PC-3 (cell line): ENCODE results near the gene CDH22.

Experiments
- EZH2 ChIP-seq: fragments of 300-600 bp; sonication (generic); IDR thresholded peaks from one replicate; pipeline ENCODE4 v1.6.1; 2017; ENCODE audit warnings: antibody characterized with exemption, mild to moderate bottlenecking, low read length; ENCODE audit not compliant: unreplicated experiment
- TF ChIP-seq, protein P1 (sequence below): fragments of 300-600 bp; sonication (generic); conservative IDR thresholded peaks from 2 replicates; pipeline ENCODE4 v1.5.1; 2017; ENCODE audit warnings: antibody characterized with exemption, low read depth, mild to moderate bottlenecking, low read length

DNA sequence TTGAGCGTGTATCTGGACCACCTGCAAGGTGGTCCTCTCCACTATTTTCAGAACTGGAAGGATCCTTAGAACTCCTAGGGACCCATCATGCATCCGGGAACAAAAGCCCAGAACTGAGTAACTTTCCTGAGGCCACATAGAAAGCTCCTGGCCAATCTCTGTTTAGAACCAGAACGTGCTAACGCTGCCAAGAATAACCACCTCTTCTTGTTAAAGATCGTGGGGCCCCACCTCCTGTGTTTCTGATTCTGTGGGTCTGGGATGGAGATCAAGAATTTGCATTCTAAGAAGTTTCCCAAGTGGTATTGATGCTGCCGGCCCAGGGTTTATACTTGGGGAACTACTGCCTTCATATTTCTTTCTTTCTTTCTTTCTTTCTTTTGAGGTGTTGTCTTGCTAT is 176.9 kb downstream of the CDH22 start:
- TF ChIP-seq, protein P1, sequence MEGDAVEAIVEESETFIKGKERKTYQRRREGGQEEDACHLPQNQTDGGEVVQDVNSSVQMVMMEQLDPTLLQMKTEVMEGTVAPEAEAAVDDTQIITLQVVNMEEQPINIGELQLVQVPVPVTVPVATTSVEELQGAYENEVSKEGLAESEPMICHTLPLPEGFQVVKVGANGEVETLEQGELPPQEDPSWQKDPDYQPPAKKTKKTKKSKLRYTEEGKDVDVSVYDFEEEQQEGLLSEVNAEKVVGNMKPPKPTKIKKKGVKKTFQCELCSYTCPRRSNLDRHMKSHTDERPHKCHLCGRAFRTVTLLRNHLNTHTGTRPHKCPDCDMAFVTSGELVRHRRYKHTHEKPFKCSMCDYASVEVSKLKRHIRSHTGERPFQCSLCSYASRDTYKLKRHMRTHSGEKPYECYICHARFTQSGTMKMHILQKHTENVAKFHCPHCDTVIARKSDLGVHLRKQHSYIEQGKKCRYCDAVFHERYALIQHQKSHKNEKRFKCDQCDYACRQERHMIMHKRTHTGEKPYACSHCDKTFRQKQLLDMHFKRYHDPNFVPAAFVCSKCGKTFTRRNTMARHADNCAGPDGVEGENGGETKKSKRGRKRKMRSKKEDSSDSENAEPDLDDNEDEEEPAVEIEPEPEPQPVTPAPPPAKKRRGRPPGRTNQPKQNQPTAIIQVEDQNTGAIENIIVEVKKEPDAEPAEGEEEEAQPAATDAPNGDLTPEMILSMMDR = no peak
- no peak for TF ChIP-seq EZH2
